Measurements from ENCODE around the gene MRPL36.

MRPL36 gene

DNA sequence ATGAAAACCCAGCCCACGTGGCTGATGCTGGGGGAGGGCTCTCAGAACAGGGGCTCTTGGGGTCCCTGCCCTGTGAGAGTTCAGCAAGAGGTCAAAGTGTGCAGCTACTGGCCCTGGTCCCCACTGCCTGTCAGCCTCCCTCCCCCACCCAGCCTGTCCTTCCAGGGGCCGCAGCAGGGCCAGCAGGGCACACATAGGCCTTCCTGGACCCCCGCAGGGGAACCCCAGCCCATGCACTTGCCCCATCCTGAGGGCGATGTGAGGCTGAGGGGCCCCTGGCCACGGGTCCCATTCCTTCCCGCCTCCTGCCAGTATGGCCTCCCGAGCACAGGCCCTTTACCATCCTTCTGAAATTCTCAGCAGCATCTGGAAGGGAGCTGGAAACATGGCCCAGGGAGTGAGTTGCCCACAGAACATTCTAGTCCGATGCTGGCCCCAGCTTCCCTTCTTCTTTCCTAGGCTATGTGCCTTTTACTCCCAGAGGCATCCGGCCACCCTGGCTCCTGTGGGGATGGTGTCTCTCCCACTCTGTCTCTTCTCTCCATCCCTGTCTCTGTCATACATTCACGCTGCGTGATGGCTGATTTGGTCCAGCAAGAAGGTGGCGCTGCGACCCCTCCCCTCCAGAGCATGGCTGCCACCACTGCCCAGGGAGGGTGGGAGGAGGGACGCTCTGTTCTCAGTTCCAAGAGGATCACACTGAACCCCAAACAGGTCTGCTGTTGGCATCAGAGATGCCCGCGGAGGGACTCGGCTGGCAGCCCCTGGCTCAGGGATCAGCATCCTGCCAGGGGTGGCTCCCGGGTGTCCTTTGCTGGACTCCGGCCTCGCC is 19.6 kb downstream of the MRPL36 start:
- no peak for DNase-seq

DNA sequence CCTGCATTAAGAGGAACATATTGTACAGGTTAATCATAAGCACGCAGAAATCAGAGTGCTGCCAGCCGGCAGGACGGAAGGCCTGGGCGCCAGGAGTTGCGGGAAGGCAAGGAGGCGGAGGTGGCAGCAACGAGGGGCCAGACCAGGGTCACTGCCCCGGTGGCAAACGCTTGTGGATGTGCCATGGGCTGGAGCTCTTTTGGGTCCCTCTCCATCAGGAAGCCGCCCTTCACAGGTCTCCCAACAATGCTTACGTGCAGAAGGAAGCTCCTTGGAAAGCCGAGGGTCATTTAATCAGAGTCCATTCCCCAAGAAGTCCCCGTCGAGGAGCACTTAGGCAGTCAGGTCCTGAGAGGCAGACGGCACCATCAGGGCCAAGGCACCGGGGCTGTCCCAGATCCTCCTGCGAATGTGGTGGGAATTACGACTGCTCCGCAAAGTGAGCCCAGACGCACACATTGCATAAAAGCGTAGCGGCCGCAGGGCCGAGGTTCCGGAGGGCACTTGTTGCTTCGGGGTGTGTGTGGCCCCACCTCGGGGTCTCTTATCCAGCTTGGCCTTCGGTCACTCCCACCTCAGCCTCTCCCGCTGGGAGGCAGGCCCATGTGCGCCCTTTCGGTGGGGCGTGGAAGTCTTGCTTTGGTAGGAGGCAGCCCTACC is 20.5 kb downstream of the MRPL36 start:
- no peak for DNase-seq

DNA sequence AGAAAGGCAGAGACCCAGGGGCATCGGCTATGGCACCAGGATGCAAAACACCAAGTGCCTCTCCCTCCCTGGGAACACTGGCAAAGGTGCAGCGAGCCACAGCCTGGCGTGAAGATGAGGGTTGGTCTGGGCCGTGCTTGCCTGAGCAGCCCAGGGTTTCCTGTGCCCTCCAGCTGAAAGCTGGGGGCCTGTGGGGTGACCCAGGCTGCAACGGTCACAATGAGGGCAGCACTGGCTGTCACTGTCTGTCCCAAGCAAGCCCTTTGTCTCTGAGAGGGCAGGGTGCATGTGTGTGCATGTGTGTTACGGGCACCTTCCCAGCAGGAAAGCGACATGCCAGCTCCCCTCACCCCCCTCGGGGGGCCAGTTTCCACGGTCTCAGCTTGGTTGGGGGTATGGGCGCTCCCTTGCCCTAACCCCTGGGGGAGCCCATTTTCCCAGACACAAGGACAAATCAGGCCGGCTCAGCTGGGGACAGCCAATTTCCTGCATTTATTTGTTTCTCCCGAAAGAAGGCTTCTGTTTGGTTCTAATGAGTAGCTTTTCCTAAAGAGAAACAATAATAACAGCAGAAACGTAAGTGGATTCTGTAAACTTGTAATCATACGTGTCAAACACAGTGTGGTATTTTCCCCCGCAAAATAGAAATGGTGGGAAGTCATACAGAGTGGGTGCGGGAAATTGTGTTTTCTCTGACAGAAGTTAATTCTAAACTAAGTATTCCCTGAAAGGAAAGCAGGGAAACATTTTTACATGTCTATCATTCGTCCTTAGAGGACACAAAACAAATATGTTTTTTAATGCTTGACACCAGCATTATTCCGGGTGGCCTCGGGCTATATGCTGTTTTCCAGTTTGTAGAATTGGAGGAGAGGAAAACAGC is 21.3 kb downstream of the MRPL36 start:
- no peak for DNase-seq

DNA sequence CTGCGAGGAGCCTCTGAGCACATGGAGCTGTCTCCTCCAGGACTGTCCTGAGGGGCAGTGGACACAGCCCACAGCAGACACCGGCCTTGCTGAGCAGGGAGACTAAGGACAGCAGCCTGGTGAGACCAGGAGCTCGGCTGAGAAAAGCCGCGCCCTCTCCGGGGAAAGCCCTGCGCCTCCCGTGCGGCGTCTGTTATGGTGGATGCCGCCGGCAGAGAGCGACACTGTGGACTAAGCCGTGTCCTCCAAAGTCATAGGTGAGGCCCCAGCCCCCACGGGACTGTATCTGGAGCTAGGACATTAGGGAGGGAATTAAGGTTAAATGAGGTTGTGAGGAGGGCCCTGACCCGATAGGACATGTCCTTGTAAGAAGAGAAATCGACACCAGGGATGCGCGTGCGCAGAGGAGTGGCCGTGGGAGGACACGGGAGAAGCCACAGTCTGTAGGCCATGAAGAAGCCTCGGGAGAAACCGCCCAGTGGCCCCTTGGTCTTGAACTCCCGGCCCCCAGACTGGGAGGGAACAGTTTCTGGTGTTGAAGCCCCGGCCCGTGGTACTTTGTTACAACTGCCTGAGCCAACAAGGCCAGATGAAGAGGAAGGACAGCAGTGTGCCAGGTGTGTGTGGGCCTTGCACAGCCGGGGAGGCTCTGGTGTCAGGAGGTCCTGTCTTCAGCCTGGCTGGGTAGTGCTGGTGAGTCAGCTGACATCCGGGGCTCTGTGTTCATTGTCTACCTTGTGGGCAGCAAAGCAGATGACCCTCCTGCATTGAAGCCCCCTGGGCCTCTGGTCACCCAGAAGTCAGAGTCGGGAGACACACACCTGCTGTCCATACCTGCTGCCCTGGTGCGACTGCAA is 22.1 kb downstream of the MRPL36 start:
- no peak for DNase-seq

DNA sequence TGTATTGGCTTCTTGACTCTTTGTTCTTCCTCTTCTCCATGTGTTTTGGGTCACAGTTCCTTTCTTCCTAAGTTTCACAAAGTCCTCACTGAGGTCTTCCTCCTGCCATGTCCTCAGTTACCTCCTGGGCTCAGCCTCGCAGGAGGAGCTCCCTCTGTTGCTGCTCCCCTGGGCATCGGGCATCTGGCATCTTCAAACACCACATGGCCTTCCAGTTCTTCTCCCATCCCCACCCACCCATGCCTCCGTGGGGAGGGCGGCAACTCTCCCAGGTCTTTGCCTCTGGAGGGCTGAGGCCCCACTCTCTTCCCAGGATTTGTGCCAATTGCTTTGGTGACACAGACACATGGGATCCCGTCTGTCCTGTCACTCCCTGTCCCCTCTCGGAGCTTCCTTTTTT is 22.8 kb downstream of the MRPL36 start:
- DNase-seq: no peak

DNA sequence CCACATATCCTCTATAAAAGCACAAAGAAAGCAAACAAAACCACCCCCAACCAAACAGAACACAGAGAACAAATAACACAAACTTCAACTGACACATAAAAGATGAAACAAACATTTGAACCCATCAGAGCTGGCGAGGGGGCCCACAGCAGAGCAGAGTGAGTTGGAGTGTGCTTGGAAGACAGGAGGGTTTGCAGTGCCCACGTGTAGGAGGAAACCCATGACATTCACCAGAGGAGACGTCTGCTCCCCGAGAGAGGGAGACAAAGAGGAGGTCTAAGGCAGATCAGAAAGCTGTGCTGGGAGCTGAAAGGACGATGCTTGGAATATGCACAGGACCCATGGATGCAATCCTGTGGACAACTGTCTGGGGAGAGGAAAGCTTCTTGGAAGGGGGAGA is 27.0 kb downstream of the MRPL36 start:
- no peak for DNase-seq

DNA sequence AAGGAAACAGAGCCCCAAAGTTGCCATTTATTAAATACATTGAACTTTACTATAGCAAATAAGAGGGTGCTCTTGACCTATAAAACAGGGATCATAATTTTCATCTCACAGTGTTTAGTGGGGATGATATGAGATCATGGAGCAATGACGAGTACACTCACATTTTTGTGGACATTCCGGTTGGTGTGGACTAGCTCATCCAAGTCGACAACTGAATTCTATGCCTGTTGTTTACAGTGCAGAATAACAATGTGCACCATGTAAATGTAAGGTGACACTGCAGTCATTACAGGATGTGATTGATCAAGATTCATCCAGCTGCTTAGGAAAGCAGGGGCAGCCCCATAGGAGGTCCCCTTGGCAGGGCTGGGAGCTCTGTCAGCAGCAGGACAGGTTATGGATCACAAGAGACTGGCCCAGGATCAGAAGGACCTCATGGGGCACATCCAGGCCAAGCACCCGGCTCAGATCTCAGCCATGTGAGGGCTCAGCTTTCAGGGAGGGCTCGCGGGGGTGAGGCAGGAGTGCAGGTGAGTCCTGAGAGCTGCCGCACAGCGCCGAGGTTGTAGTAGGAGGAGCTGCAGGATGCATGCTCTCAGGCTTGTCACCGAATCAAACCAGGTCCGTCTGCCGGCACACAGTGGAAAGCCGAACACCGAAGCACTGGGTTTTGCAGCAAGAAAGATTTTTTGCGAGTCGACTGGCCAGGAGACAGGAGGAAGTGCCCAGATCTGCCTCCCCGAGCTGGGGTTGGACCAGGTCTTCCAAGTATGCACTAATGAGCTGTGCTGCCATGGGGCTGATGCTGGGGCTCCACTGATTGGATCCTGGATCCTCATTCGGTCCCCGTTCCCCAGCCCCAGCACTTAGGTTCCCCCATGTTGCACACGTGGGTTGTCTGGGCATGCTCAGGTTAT is 28.2 kb downstream of the MRPL36 start:
- no peak for DNase-seq

DNA sequence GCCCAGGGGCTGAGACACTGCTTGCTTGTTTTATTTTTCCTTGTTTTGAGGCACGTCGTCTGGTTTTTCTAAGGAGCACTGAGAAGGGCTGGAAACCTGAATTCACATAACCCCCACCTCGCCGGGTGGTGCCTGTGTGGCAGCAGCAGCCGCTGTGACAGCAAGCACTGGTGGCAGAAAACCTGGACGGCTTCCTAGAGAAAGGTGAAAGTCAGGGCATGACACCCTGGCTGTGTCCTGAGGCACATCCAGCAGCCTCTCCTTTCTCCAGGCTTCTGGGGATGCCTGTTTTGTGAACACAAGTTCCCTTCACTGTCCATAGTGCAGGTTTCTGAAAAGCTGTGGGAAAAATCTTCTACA is 29.2 kb downstream of the MRPL36 start:
- DNase-seq: no peak

DNA sequence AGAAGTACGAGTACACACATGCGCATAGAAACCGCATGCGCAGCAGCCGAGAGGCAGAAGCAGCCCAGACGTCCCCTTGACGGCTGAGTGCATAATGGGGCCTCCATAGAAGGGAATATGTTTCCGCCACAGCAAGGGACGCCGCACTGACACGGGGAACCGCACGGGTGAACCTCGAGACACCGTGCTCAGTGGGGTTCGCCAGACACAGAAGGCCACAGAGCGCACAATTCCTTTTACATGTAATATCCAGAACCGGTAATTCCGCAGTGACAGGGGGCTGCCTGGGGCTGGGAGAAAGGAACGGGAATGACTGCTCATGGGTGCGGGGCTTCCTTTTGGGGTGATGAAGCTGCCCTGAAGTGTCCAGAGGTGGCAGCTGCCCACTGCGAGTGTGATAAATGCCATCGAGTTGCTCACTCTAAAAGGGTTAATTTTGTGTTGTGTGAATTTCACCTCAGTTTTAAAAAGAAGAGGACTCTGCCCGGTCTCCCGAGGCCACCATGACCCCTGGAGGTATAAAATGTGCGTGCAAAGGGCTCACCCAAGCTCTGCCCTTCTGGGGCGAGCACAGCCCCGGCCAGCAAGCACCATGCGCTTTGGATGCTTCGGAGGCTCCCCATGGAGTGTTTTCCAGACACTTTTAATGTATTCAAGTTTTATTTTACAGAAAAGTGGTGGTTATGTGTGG is 29.7 kb downstream of the MRPL36 start:
- DNase-seq: no peak

DNA sequence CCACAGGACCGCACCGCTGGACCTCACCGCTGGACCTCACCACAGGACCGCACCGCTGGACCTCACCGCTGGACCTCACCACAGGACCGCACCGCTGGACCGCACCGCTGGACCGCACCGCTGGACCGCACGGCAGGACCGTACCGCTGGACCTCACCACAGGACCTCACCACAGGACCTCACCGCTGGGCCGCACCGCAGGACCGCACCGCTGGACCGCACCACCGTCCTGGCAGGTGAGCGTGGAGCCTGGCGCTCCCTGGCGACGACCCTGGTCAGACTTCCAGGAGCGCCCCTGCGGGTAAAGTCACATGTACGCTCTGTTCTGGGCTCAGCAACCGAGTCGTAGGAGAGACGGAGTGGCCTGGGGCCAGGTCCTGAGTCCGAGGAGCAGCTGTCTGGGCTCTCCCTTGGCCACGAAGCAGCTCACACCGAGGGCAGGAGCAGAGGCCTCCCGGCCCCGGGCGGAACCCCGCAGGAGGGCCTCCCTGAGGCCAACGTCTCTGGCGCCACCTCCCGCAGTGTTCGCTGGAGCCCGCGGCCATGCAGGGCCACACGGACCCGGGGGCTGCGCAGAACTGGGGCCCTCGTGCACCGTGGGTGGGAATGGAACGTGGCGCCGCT is 30.5 kb downstream of the MRPL36 start:
- DNase-seq: no peak

DNA sequence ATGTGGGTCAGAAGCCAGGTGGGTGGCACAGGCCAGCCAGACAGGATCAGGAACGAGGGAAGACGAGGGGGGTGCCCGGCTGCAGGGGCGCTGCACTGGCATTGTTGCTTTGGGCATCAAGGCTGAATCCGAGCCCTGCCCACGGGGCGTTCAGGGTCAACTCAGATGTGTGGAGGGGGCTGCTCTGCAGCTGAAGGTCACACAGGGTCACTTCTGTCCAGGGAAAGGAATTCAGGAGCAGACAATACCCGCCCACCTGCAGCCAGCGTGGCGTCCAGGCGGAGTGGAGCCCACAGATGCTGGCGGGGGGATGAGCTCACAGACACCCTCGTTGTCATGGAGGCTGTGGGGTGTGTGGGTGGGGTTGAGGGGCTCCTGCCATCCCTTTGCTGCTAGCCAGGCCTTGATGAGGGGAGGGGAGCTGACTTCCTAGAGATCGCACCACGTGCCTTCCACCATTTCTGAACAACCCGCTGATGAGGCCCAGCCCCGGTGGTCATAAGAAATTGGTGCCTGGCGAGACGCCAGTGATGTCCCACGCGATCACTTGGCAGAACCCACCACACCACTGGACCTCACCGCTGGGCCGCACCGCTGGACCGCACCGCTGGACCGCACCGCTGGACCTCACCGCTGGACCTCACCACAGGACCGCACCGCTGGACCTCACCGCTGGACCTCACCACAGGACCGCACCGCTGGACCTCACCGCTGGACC is 31.2 kb downstream of the MRPL36 start:
- no peak for DNase-seq

DNA sequence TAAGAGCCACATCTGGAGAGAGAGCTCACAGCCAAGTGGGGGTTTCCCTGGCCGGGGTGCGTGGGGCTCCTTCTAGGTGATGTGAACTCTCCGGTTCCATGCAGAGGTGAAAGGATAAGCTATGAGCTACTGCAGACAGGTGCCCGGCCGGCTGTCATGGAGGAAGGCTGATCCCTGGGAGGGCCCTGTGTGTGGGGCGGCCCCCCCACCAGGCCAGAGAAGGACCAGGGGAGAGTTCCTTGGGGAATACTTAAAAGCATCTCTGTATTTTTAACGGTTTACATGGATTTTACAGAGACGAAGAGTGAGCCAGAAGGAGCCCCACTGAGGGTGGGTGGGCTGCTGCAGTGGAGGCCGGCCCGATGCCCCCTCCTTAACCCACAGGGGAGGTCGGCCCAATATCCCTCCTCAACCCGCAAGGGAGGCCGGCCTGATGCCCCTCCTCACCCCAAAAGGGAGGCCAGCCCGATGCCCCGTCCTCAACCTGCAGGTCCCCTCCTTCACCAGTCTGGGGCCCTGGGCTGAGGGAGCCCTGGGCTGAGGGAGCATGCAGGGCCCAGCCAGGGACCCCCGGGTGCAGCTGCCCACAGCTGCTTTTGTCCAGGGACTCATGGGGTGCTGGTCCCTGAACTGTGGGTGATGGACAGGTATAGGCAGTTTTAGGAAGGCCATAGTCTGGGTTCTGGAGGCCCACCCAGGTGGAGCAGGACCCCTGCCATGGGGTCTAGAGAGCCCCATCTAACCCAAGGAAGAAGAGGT is 31.9 kb downstream of the MRPL36 start:
- DNase-seq: no peak

DNA sequence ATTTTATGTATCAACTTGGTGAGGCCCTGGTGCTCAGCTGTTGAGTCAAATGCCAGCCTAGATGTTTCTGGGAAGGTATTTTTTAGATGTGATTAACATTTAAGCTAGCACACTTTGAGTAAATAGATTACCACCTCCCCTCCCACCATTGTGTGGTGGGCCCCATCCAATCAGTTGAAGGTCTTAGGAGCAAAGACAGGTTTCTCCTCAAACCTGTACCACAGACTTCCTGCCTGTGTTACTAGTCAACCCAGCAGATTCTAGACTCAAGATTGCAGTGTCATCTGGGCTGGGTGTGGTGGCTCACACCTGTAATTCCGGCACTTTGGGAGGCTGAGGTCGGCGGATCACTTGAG is 33.8 kb downstream of the MRPL36 start:
- DNase-seq: no peak

DNA sequence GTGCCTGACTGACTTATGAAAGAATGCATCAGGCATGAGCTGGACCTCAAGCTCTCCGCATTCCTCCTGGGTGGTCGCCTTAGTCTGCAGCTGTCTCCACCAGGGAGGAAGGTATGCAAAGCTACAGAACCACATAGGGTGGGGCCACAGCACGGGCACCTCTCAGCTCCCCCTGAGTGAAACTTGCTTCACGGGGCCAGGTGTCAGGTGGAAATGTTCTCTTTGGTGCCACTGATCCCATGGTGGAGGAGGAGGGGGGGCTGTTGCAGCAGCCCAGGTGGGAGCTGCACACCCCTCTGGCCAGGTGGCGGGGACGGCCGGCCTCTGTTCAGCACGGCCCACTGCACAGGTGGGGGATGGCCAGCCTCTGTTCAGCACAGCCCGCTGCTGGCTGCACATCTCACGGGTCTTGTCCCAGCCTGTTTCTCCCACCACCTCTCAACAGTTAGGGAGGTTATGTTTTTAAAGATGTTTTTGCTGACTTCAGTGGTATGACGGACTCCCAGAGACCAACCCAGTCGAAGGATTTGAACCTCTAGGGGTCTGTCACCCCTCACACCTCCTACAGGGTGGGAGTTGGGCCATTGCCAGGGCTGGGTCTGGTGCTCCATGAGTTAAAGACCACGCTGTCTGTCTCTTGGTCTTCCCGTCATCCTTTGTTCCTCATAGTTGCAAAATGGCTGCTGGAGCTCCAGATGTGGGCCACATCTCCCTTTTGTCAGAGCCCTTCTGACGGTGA is 34.3 kb downstream of the MRPL36 start:
- no peak for DNase-seq

DNA sequence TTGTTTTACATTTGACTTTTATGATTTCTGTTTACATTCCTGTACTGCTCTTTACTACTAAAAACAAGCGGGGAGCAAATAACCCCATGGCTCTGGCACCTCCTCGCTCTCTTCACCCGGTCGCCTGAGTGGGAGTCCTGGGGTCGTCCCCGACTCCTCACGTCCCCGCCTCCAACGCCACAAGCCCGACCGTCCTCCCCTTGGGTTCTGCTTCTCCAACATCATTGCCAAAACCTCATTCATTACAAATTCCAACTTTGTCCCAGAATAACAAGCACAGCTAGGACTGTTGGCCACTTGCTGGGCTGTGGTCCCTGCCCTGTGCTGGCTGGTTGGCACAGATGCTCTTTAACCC is 35.1 kb downstream of the MRPL36 start:
- DNase-seq: no peak

DNA sequence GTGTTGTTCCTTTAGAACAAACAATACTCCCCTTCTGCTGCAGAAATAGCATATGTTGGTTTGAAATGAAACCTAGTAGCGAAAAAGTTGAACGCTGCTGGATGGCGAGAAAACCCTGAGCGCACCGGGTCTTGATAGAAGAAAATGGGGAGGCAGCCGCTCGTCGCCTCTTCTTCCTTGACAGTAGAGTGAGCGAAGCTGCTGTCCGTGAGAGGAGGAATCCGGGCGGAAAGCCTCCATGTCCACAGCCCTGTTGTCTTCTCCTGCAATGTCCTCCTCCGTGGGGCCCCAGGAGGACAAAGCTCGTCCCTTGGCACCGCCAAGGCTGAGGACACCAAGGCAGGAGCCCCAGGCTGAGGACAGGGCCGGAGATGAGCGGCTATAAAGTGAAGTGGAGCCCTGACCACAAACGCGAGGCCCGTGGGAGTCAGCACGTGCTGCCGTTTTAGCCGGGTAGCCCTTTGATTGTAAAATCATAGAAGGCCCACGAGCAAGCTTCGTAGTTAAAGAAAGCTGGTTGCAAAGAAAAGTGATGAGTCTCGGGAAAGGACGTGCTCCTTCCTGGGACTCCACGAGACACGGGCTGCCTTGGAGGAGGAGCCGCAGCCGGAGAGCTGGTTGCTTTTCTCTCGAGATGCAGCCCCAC is 35.6 kb downstream of the MRPL36 start:
- no peak for DNase-seq

DNA sequence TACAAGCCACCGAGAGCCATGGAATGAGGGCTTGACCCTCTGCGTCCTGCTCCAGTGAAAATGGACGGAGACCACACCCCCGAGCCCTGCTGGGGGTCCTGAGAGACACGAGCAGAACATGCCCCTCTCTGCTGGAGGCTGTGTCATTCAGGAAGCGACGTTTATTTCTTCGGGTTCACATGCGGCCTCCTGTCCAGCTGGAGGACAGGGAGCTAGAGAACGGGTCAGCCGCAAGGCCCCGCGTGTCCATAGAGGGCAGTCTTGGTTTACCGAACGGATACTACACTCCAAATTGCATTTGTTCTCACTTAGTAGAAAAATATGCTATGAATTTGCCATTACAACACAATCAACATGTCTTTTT is 36.1 kb downstream of the MRPL36 start:
- DNase-seq: peak in 1 of 2 experiments; percentile 15

Data from stimulated activated CD4-positive, alpha-beta T cell treated with anti-CD3 and anti-CD28 coated beads, Interleukin-4, amount 100 ng/mL, for 4 hours (primary cell).